HG03521 (cell line): ENCODE measurements around the gene TCEAL4.

Source experiments
- ATAC-seq: cut with Tn5 transposase; IDR thresholded peaks from one replicate; pipeline ENCODE4 v1.9.1; 2021; ENCODE audit warnings: mild to moderate bottlenecking, moderate library complexity; ENCODE audit not compliant: unreplicated experiment

The TCEAL4 gene

GRCh38 chrX:103585411-103586313 lies at the start of gene TCEAL4:
Gene TCEAL4, plus strand, starts transcription at chrX:103585515. Its CDS starts 1,161 bp downstream, at chrX:103586676.
- peak; percentile 85 for ATAC-seq

- ATAC-seq: no peak
Measured at GRCh38 chrX:103536071-103536470, 49.2 kb upstream of the TCEAL4 start.

DNA sequence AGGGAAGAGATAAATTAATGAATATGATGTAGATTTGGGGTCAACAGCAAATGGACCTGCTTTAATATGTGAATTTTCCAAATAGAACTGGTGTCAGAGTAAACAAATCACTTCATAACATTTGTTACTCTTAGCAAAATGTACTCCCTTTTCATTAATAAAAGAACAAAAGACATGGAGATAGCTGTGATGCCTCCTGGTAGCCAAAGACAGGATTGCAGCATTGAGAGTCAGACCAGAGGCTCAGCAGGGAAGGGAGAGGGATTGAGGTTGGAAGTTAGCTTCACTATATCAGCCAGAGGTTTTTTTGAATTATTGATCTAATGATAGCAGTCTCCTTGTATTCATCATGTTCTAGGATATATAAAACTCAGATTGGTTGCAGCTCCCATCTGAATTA lies 48.6 kb upstream of the TCEAL4 start:
- no peak for ATAC-seq

GRCh38 chrX:103537871-103538387 lies 47.4 kb upstream of the TCEAL4 start:
- no peak for ATAC-seq

DNA sequence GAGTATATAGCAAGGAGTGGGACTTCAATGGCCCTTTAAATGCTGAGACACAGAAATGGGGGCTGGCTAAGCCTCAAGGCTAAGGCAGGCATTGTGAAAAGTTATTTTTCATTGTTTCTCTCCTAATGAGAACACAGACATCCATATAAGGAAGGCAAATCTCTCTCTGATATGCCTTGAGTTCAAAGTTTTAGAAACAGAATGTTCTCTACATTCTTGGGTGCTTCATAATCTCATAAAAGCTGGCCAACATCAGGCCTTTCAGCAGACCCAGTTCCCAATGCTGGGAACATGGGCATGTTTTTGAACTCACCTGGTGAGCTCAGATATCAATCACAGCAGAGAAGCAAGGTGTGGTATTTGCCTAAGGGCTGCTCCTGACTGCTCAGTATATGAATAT lies 46.6 kb upstream of the TCEAL4 start:
- no peak for ATAC-seq

GRCh38 chrX:103539695-103540094 lies 45.6 kb upstream of the TCEAL4 start:
- ATAC-seq: no peak

DNA sequence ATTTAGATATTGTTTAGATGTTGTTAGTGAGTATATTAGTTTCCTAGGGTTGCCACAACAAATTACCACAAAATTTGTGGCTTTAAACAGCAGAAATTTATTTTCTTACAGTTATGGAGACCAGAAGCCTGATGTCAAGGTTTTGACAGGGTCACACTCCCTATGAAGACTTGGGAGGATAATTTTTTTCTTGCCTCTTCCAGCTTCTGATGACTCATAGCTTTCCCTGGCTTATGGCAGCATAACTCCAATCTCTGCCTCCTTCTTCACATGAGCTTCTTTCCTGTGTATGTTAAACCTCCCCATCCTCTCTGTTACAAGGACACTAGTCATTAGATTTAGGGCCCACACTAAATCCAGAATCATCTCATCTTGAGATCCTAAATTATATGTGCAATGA lies 45.2 kb upstream of the TCEAL4 start:
- ATAC-seq: no peak

GRCh38 chrX:103549916-103550315 lies 35.4 kb upstream of the TCEAL4 start:
- no peak for ATAC-seq

DNA sequence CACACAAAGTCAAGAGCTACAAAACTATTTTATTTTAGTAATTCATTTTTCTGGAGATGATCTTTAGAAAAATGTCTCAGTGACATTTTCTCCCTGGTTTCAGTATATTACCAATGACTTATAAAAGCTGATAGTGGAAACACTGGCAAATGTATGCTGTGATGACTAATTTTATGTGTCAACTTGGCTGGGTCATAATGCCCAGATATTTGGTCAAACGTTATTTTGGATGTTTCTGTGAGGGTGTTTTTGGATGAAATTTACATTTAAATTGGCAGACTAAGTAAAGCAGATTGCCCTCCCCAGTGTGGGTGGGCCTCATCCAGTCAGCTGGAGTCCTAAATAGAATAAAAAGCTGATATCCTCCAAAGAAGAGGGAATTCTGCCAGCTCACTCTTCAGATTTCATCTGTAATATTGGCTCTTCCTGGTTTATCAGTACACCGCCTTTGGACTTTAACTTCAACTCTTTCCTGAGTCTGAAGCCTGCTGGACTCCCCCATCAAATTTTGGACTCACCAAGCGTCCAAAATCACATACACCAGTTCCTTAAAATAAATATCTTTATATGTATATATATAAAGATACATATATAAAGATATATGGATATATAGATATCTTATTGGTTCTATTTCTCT lies 34.8 kb upstream of the TCEAL4 start:
- ATAC-seq: no peak

DNA sequence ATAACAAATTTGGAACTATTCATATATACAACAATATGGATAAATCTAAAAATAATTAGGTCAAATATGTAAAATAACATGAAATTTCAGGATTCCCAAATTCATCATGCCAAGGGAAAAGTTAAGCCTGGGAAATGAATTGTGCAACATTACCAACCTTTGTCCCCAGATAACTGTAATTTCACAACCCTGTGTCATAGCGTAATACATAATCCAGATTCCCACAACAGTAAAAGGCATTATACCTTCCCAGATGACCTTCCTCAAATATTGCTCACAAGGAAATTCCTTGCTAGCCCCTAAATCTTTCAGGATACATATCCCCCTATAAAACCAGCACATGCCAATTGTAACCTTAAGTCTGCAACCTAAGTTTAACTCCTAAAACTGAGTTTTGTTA lies 33.1 kb upstream of the TCEAL4 start:
- no peak for ATAC-seq

GRCh38 chrX:103554687-103555424 lies 30.5 kb upstream of the TCEAL4 start:
- peak; percentile 94 for ATAC-seq

DNA sequence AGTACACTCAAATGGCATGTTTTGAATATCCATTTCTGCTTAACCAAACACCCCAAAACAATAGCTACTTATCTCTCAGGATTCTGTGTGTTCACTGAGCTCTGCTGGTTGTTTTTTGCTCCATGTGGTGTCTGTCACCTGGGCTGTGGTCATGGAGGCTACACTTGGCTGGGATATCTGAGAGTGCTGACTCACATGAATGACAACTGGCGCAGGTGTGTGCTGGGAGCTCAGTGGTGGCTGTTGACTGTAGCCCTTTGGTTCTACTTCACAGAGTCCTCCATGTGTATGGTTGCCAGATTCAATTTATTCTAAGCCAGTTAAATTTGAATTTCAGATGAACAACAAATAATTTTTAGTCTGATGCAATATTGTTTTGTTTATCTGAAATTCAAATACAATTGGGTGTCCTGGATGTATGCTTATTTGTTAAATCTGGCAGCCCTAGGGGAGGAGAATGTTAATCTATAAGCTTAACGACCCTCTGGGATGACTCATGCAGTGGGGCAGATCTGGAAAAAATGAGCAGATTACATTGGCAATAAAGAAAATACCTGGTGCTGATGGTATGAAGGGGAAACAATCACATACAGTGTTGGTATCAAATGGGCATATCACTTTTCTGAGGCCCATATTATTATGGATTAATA lies 28.2 kb upstream of the TCEAL4 start:
- ATAC-seq: no peak

DNA sequence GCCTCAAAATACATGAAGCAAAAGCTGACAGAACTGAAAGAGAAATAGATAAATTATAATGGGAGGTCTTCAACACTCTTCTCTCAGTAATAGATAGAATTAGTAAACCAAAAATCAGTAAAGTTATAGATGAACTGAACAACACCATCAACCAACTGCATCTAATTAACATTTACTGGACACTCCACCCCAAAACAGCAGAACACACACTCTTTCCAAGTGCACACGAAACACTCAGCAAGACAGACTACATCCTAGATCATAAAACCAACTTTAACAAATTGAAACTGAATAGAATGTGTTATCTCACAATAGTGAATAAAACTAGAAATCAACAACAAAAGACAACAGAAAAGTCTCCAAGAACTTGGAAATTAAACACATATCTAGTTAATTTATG lies 25.1 kb upstream of the TCEAL4 start:
- no peak for ATAC-seq

- ATAC-seq: no peak
Measured at GRCh38 chrX:103562801-103563200, 22.5 kb upstream of the TCEAL4 start.

GRCh38 chrX:103565197-103565596 lies 20.1 kb upstream of the TCEAL4 start:
- ATAC-seq: peak; percentile 54

DNA sequence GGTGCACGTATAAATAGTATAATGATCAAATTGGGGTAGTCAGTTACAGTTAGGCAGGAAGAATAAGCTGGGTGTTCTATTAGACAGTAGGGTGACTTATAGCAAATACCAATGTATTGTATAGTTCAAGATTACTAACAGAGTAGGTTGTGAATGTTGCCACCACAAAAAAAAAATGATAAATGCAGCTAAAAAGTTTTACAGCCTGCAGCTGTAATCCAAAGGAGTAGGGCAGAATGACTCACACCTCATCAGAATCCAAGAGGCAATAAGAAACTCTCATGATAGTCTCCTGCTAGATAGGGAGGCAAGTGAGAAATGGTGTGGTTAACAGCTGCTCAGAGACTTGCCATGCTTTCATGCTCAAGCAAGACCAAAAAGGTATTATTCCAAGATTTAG lies 19.6 kb upstream of the TCEAL4 start:
- ATAC-seq: no peak

DNA sequence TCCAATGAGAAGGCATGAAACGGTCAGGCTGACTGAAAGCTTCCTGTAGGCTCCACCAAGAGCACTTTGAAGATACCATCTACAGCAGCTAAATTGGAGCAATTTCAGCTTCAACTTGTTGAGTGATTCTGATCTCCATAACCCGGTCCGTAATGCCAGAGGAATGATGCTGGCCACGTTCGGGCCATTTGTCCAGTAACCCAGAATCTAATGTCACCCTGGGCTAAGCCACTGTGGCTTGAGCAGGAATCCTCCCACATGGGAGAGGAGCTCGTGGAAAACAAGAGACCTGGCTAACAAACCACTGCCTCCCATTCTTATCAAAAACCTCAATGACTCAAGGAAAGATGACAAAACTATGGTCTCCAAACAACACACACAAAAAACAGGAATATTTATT lies 14.2 kb upstream of the TCEAL4 start:
- ATAC-seq: no peak

DNA sequence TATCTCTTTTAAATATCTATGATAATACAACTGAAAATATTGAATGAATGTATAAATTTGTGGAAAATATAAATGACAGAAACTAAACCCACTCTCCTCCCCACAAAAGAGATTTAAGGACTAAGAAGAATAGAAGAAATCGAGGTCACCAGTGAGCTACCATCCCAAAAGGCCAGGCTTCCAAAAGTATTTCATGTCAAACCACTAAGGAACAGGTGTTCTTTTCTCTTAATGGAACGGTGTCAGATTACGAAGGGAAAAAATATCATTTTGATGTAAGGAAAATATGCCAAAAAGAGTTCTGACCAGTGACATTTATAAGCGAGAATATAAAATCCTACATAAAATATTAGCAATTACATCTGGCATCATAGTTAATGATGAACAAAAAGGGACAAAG lies 13.6 kb upstream of the TCEAL4 start:
- no peak for ATAC-seq

DNA sequence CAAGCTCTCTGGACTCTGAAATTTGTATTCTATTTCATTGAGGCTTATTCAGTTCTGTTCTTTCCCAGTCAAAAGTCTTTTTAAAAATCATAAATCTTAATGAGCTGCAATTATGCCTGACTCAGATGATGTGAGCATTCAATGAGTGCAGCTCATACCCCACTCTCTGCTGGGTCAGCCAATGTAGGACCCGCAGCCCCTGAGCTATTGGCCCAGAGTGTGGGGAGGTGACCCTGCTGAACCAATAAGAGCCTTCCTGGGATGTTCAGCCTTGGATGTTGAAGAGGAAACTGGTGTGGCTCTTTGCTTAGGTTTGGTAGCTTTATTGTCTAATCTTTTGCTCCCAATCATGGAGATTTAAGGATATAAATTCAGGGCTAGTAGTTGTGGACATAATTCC lies 12.1 kb upstream of the TCEAL4 start:
- no peak for ATAC-seq

GRCh38 chrX:103584596-103584995 lies 719 bp upstream of the TCEAL4 start:
- no peak for ATAC-seq

DNA sequence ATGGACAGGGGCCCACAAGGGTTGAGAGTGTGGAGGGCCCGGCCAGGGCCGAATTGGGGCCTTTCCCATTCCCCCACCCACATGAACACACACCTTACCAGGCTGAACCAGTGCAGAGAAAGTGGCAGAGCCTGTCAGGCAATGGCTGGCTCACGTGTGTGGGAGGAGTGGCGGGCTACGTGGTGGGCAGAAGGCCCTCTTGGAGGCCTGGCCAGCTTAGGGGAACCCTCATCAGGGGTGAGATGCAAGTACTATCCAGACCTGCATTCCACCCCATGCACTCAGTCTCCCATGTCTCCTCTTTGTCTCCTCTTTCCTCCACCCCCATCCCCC lies 965 bp downstream of the TCEAL4 start:
- ATAC-seq: no peak
